ENCODE results near the gene LLGL2.

LLGL2 gene

GRCh38 chr17:75515496-75516254 lies 9.8 kb upstream of the LLGL2 start, which contains the start of gene CASKIN2:
Gene CASKIN2, minus strand, starts transcription at chr17:75515537. Its CDS starts 1,733 bp downstream, at chr17:75513804.
- in situ Hi-C loops (cut with MboI; ENCODE audit: low sequenced_read_pairs, unreplicated experiment), result no loop called here
- DNase-seq (ENCODE audit: low spot score), result peak; percentile 95
- TF ChIP-seq CTCF (IDR thresholded peaks at IDR 0.05; ENCODE audit: borderline replicate concordance, control extremely low read depth, extremely low read depth, insufficient read depth, missing control alignments), result peak; percentile 93

GRCh38 chr17:75516255-75516618 lies 9.3 kb upstream of the LLGL2 start, which contains the start of gene TSEN54:
Gene TSEN54, plus strand, starts transcription at chr17:75516528. Its CDS starts 33 bp downstream, at chr17:75516561.
- TF ChIP-seq CTCF (IDR thresholded peaks at IDR 0.05; ENCODE audit: borderline replicate concordance, control extremely low read depth, extremely low read depth, insufficient read depth, missing control alignments), result no peak
- in situ Hi-C loops (cut with MboI; ENCODE audit: low sequenced_read_pairs, unreplicated experiment), result no loop called here
- peak; percentile 99 for DNase-seq (ENCODE audit: low spot score)

- no peak for DNase-seq (ENCODE audit: low spot score)
- in situ Hi-C loops (cut with MboI; ENCODE audit: low sequenced_read_pairs, unreplicated experiment), result no loop called here
- TF ChIP-seq CTCF (IDR thresholded peaks at IDR 0.05; ENCODE audit: borderline replicate concordance, control extremely low read depth, extremely low read depth, insufficient read depth, missing control alignments), result no peak
Measured at GRCh38 chr17:75516619-75517296, 8.7 kb upstream of the LLGL2 start.

- no peak for TF ChIP-seq CTCF (IDR thresholded peaks at IDR 0.05; ENCODE audit: borderline replicate concordance, control extremely low read depth, extremely low read depth, insufficient read depth, missing control alignments)
- in situ Hi-C loops (cut with MboI; ENCODE audit: low sequenced_read_pairs, unreplicated experiment), result no loop called here
- no peak for DNase-seq (ENCODE audit: low spot score)
Measured at GRCh38 chr17:75517297-75517865, 8.1 kb upstream of the LLGL2 start.

GRCh38 chr17:75518201-75518600 lies 7.3 kb upstream of the LLGL2 start:
- in situ Hi-C loops (cut with MboI; ENCODE audit: low sequenced_read_pairs, unreplicated experiment), result no loop called here

More at GRCh38 chr17:75518201-75518600, 7.3 kb upstream of the LLGL2 start:
- TF ChIP-seq CTCF (IDR thresholded peaks at IDR 0.05; ENCODE audit: borderline replicate concordance, control extremely low read depth, extremely low read depth, insufficient read depth, missing control alignments), result no peak
- DNase-seq (ENCODE audit: low spot score), result peak; percentile 68

All from GM13976 (cell line).